HEK293T (cell line): ENCODE data around the gene ULK3.

Experiments used
- CTCF ChIA-PET: fragments of 350-600 bp; formaldehyde crosslinking; extraction: SDS; loops from one replicate; lab custom pipeline; 2021; ENCODE audit warnings: antibody characterized with exemption, inconsistent platforms; lab: Yijun Ruan, JAX
- POLR2A ChIA-PET: fragments of 350-600 bp; formaldehyde crosslinking; extraction: SDS; loops from one replicate; lab custom pipeline; 2020; ENCODE audit warnings: antibody characterized with exemption, inconsistent platforms; lab: Yijun Ruan, JAX
- DNase-seq: peaks from one replicate; pipeline ENCODE4 v3.0.0; 2012; ENCODE audit warnings: mixed read lengths; ENCODE audit errors: extremely low spot score
- ARNT ChIP-seq: fragments of 450-650 bp; IDR thresholded peaks from 2 replicates; pipeline ENCODE4 v1.6.1; 2017; ENCODE audit warnings: mild to moderate bottlenecking
- BHLHE40 ChIP-seq: fragments of 450-650 bp; IDR thresholded peaks from 2 replicates; pipeline ENCODE4 v1.6.1; 2016; ENCODE audit warnings: mild to moderate bottlenecking, moderate library complexity, borderline replicate concordance
- CTBP1 ChIP-seq: fragments of 450-650 bp; IDR thresholded peaks from 2 replicates; pipeline ENCODE4 v1.6.1; 2016; ENCODE audit warnings: borderline replicate concordance
- ELF4 ChIP-seq: fragments of 450-650 bp; IDR thresholded peaks from 2 replicates; pipeline ENCODE4 v1.6.1; 2017; ENCODE audit warnings: antibody characterized with exemption
- FOXA1 ChIP-seq: fragments of 450-650 bp; IDR thresholded peaks from 2 replicates; pipeline ENCODE4 v1.6.1; 2016; ENCODE audit warnings: mild to moderate bottlenecking
- FOXK2 ChIP-seq: fragments of 450-650 bp; IDR thresholded peaks from 2 replicates; pipeline ENCODE4 v1.6.1; 2016; ENCODE audit warnings: mild to moderate bottlenecking
- FOXM1 ChIP-seq: fragments of 450-650 bp; IDR thresholded peaks from 2 replicates; pipeline ENCODE4 v1.6.1; 2017; ENCODE audit warnings: mild to moderate bottlenecking, borderline replicate concordance
- HDGF ChIP-seq: fragments of 450-650 bp; IDR thresholded peaks from 2 replicates; pipeline ENCODE4 v1.6.1; 2017; ENCODE audit warnings: antibody characterized with exemption, borderline replicate concordance
- L3MBTL2 ChIP-seq: fragments of 450-650 bp; conservative IDR thresholded peaks from 2 replicates; pipeline ENCODE4 v1.6.1; 2016; ENCODE audit warnings: mild to moderate bottlenecking
- LEF1 ChIP-seq: fragments of 450-650 bp; IDR thresholded peaks from 2 replicates; pipeline ENCODE4 v1.6.1; 2017; ENCODE audit warnings: mild to moderate bottlenecking, borderline replicate concordance
- NFRKB ChIP-seq: fragments of 450-650 bp; IDR thresholded peaks from 2 replicates; pipeline ENCODE4 v1.6.1; 2016; ENCODE audit warnings: mild to moderate bottlenecking, moderate library complexity
- SP1 ChIP-seq: fragments of 450-650 bp; IDR thresholded peaks from 2 replicates; pipeline ENCODE4 v1.6.1; 2017
- SUZ12 ChIP-seq: fragments of 450-650 bp; IDR thresholded peaks from 2 replicates; pipeline ENCODE4 v1.6.1; 2016; ENCODE audit warnings: mild to moderate bottlenecking
- TARDBP ChIP-seq: fragments of 450-650 bp; IDR thresholded peaks from 2 replicates; pipeline ENCODE4 v1.6.1; 2016
- ZNF384 ChIP-seq: fragments of 450-650 bp; IDR thresholded peaks from 2 replicates; pipeline ENCODE4 v1.6.1; 2016
- TF ChIP-seq, protein P1 (sequence below): fragments of 450-650 bp; IDR thresholded peaks from 2 replicates; pipeline ENCODE4 v1.6.1; 2016

The ULK3 gene

DNA sequence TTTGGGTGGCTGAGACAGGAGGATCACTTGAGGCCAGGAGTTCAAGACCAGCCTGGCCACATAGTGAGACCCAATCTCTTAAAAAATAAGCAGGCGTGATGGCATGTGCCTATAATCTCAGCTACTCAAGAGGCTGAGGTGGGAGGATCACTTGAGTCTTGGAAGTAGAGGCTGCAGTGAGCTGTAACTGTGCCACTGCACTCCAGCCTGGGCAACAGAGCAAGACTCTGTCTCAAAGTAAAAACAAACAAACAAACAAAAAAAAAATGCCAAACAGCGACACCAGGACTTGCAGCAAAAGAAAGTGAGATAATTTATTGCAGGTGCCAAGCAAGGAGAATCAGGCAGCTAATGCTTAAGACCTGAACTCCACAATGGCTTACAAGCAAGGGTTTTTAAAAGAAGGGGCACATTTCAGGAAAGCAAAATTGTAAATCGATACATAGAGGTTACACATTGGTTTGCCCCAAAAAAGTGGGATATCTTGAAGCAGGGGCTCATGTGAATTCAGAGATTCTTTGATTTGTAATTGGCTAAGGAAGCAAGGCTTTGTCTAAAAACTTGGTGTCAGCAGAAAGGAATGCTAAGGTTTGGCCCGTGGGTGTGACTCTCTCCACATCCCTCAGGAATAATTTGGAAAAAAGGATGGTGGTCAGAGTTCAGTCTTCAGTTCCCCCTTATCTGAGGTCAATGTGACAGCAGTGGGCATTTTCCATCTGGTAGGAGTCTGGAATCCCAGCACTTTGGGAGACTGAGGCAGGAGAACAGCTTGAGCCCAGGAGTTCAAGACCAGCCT is 41.7 kb upstream of the ULK3 start:
- POLR2A ChIA-PET = no interaction called here
- TF ChIP-seq FOXK2 (no peak), ARNT (no peak), L3MBTL2 (no peak), FOXA1 (no peak), LEF1 (no peak), CTBP1 (no peak)
- DNase-seq = no peak
- CTCF ChIA-PET = interaction anchor here (0.7 kb wide), 1 partner anchor 17 kb away, joined by 3 read pairs; no protein-coding TSS in a partner anchor

DNA sequence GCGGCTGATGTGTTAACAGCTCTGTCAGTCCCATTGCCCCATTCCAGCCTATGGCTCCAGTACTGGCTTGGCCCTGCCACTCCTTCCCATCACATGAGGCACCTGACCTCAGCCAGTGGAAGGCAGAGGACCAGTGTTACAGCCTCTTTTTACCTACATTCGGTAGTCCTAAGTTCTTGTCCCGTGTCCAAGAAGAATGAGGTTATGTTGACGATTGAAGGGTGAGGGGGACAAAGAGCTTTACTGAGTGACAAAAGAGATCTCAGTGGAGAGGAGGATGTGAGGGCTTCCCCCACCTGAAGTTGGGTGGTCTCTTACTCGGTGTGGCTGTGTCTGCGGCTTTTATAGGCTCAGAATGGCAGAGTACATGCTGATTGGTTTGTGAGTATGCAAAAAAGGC is 39.6 kb upstream of the ULK3 start:
- DNase-seq = no peak
- TF ChIP-seq L3MBTL2 (no peak), ZNF384 (no peak)
- CTCF ChIA-PET = interaction anchor here (0.6 to 1.9 kb wide), 2 partner anchors 19 to 1067 kb away, joined by 3 to 8 read pairs; no protein-coding TSS in a partner anchor
- POLR2A ChIA-PET = interaction anchor here (1.3 kb wide), 1 partner anchor 24 kb away, joined by 5 read pairs; the partner anchor contains the start of gene FAM219B

GRCh38 chr15:74878273-74878672 is 35.3 kb upstream of the ULK3 start:
- ChIA-PET CTCF (no interaction called here), POLR2A (interaction anchor here (1.4 to 2.2 kb wide), 2 partner anchors 22 to 28 kb away, joined by 3 to 10 read pairs; partner anchors contain the start of gene FAM219B)
- TF ChIP-seq, protein P1, sequence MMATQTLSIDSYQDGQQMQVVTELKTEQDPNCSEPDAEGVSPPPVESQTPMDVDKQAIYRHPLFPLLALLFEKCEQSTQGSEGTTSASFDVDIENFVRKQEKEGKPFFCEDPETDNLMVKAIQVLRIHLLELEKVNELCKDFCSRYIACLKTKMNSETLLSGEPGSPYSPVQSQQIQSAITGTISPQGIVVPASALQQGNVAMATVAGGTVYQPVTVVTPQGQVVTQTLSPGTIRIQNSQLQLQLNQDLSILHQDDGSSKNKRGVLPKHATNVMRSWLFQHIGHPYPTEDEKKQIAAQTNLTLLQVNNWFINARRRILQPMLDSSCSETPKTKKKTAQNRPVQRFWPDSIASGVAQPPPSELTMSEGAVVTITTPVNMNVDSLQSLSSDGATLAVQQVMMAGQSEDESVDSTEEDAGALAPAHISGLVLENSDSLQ = no peak
- TF ChIP-seq ZNF384 = no peak
- TF ChIP-seq HDGF = no peak
- no peak for TF ChIP-seq LEF1
- TF ChIP-seq ARNT = no peak
- no peak for TF ChIP-seq SP1
- DNase-seq = no peak

GRCh38 chr15:74873756-74874424 is 30.9 kb upstream of the ULK3 start:
- POLR2A ChIA-PET = interaction anchor here (0.9 to 1.6 kb wide), 5 partner anchors 15 to 83 kb away, joined by 3 to 5 read pairs (median 4); partner anchors contain the start of genes MPI and ULK3
- no peak for TF ChIP-seq SP1
- TF ChIP-seq SUZ12 = no peak
- TF ChIP-seq FOXM1 = no peak
- TF ChIP-seq L3MBTL2 = no peak
- no peak for TF ChIP-seq NFRKB
- TF ChIP-seq BHLHE40 = no peak
- TF ChIP-seq CTBP1 = no peak
- TF ChIP-seq, protein P1 = no peak
- no peak for TF ChIP-seq HDGF
- TF ChIP-seq ELF4 = no peak
- TF ChIP-seq FOXK2 = no peak
- no peak for TF ChIP-seq ZNF384
- no peak for TF ChIP-seq LEF1
- TF ChIP-seq ARNT = no peak
- TF ChIP-seq TARDBP = no peak
- TF ChIP-seq FOXA1 = no peak
- CTCF ChIA-PET = interaction anchor here (0.6 to 1.4 kb wide), 2 partner anchors 27 to 44 kb away, joined by 3 to 4 read pairs; no protein-coding TSS in a partner anchor
- DNase-seq = peak; percentile 57

DNA sequence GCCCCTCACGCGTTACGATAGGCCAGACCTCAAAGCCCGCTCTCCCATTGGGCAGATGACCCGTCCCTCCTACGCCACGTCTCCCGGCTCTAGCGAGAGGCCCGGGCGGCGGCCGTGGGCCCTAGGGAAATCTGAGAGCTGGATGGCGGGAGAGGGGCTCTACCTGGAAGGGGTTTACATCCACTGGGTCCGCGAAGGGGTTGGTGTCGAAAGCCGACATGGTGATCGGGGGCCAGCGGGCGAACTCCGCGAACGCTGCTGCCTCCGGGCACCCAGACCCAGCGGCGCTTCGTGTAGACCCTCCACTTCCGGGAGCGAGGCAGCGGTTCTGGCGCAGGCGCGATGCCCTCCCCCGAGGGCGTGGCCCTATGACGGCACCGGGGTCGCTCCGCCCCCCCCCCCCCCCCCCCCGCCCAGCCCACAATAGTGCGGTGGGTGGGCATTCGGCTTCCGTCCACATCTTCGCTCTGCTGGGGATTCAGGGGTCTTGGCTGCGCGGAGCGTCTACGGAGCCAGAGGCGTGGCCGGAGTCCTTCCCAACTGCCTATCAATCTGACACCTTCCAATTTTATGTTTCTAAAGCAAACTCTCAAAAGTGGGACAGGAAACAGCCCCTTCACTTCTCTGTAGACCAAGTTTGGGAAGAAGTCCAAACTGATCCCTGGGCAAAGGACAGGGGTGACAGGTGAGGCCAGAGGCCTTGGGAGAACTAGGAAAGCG is 30.2 kb upstream of the ULK3 start, which contains the start of gene SCAMP2:
Gene SCAMP2, minus strand, starts transcription at position 330 of the 720 bp plus-strand sequence. Its CDS starts 110 bp downstream, at position 220.
- ChIA-PET CTCF (interaction anchor here (0.6 to 1.4 kb wide), 2 partner anchors 28 to 45 kb away, joined by 3 to 4 read pairs; no protein-coding TSS in a partner anchor), POLR2A (interaction anchor here (0.9 to 1.6 kb wide), 4 partner anchors 15 to 84 kb away, joined by 3 to 4 read pairs (median 4); partner anchors contain the start of gene ULK3)
- TF ChIP-seq SUZ12 (no peak), FOXM1 (peak; percentile 45; the same call in 1 of the 2 replicates), FOXA1 (no peak), ELF4 (peak; percentile 98), L3MBTL2 (peak; percentile 76), NFRKB (no peak), FOXK2 (no peak)
- TF ChIP-seq, protein P1 = peak; percentile 99
- DNase-seq = peak; percentile 98

GRCh38 chr15:74872702-74873035 is 29.7 kb upstream of the ULK3 start:
- ChIA-PET CTCF (no interaction called here), POLR2A (interaction anchor here (0.9 to 1.6 kb wide), 3 partner anchors 16 to 33 kb away, joined by 4 to 5 read pairs (median 4); partner anchors contain the start of gene ULK3)
- DNase-seq = no peak
- TF ChIP-seq, protein P1 = no peak
- TF ChIP-seq BHLHE40 (no peak), FOXA1 (no peak), TARDBP (no peak), ZNF384 (no peak), NFRKB (no peak), CTBP1 (no peak), SP1 (no peak)
